Pancreas (tissue), 10 donors: ENCODE data around the gene STXBP2. TPM values are rescaled to one million over a fixed set of nuclear protein-coding genes. Genes with fewer than 3 reads are reported as not detected.

ENCODE experiments used
- ATAC-seq, 4 donors: fragments of 200-7000 bp; cut with Tn5 transposase; one replicate each; pipeline versions ENCODE4 v1.8.0 to v1.9.1; 2020; ENCODE audit warnings: mild to moderate bottlenecking in 4 of 4, moderate library complexity in 4 of 4
- DNase-seq, 6 donors: peaks; one replicate each; pipeline ENCODE4 v3.0.0-alpha.2; 2020
- FAIRE-seq: peaks from 2 replicates; lab custom pipeline; 2012; peaks lifted over from hg19 to GRCh38; lab: Jason Lieb, UNC
- H3K27ac ChIP-seq, 4 donors: fragments of 200-600 bp; sonication (generic); 1 replicate in 3 of 4; 2 replicates in 1 of 4; pipeline versions ENCODE4 v1.5.0 to v1.8.0; 2020
- H3K27me3 ChIP-seq, 4 donors: fragments of 200-600 bp; one replicate each; pipeline ENCODE4 v1.8.0; 2021
- H3K36me3 ChIP-seq, 3 donors: fragments of 200-600 bp; sonication (generic) in 1 of 3; one replicate each; pipeline versions ENCODE4 v1.5.0 to v1.8.0; 2020 to 2021
- H3K4me1 ChIP-seq, 3 donors: fragments of 200-600 bp; one replicate each; pipeline ENCODE4 v1.8.0; 2021
- H3K4me3 ChIP-seq, 4 donors: fragments of 200-600 bp; sonication (generic) in 2 of 4; one replicate each; pipeline versions ENCODE4 v1.5.0 to v1.8.0; 2020 to 2021
- H3K9me3 ChIP-seq, 4 donors: fragments of 200-600 bp; one replicate each; pipeline ENCODE4 v1.8.0; 2021
- WGBS, 2 donors: extraction: QIAGEN DNeasy Blood & Tissue Kit; methylation state at CpG; one replicate each; pipeline ENCODE4 v1.1.7; 2013; 5-methylcytosine and 5-hydroxymethylcytosine counted together
- intact Hi-C, 3 donors: fragments of 100-400 bp; cut with DNase I; formaldehyde crosslinking; loops; one replicate each; pipeline versions ENCODE4 v1.11.1 to v1.14.2; 2022
- polyA plus RNA-seq, 2 donors: library from polyadenylated mRNA; stranded (reverse); fragments of 200-250 nt; gene quantifications; one replicate each; pipeline ENCODE4 v1.2.3, GENCODE V29; 2013
- total RNA-seq, 6 donors: library from RNA; stranded (reverse); fragmentation: NEBNext Ultra II Directional in 4 of 6; extraction: Animal tissue kit (Norgen Biotek cat#: 25700) in 4 of 6; gene quantifications; one replicate each; pipeline versions ENCODE4 v1.2.1 to v1.2.4, GENCODE V29; 2021 to 2023
- TF ChIP-seq, protein P1 (sequence below), 4 donors: fragments of 200-600 bp; sonication (generic) in 3 of 4; IDR thresholded peaks; one replicate each; pipeline versions ENCODE4 v1.5.0 to v1.8.0; 2021; ENCODE audit warnings: antibody characterized with exemption in 4 of 4
- donor health status: healthy with polysubstance abuse.
- donor health status: DM: no; HTN: no; CAD: no; lungs with moderate emphysema.
- donor health status: DM: no; HTN: no; CAD: no.
- donor health status: control.
- donor health status: control.
- donor health status: Bipolar disorder and iron deficiency.
- donor health status: DM: yes; HTN: yes; CAD: no.
- donor health status: DM: no; HTN: no; CAD: no.
- donor health status: DM: no; HTN: no; CAD: no.
- donor health status: DM: yes; HTN: yes; CAD: no.

Gene STXBP2
- total and polyA plus RNA-seq, 8 donors = 45.6 to 216 (median 80.4) TPM

DNA sequence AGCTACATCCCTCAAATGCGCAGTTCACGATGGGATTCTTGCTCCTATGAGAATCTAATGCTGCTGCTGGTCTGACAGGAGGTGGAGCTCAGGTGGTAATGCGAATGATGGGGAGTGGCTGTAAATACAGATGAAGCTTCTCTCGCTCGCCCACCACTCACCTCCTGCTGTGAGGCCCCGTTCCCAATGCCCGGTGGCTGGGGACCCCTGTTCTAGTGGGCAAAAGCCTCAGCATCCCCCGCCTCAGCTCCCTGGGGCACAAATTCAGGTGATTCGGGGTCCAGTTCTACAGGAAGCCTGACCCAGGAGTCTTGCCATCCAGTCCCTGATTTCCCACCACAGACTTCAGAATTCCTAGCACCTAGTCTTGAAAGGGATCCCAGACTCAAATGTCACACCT, 35.6 kb downstream of the STXBP2 start:
- Histone ChIP-seq H3K4me3 (no peak overlapping the region), H3K27me3 (peaks cover 0 to 6% (median 0%) of the 10 kb centered on the region in 4 donors), H3K4me1 (no peaks in the 10 kb centered on the region), H3K27ac (no peak overlapping the region), H3K9me3 (no peaks in the 10 kb centered on the region), H3K36me3 (no peaks in the 10 kb centered on the region)
- intact Hi-C loops = loop anchor here in 1 of 3 donors (10.0 kb wide), 2 partner anchors 132 to 308 kb away; no protein-coding TSS in a partner anchor
- TF ChIP-seq, protein P1, sequence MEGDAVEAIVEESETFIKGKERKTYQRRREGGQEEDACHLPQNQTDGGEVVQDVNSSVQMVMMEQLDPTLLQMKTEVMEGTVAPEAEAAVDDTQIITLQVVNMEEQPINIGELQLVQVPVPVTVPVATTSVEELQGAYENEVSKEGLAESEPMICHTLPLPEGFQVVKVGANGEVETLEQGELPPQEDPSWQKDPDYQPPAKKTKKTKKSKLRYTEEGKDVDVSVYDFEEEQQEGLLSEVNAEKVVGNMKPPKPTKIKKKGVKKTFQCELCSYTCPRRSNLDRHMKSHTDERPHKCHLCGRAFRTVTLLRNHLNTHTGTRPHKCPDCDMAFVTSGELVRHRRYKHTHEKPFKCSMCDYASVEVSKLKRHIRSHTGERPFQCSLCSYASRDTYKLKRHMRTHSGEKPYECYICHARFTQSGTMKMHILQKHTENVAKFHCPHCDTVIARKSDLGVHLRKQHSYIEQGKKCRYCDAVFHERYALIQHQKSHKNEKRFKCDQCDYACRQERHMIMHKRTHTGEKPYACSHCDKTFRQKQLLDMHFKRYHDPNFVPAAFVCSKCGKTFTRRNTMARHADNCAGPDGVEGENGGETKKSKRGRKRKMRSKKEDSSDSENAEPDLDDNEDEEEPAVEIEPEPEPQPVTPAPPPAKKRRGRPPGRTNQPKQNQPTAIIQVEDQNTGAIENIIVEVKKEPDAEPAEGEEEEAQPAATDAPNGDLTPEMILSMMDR (IDR thresholded peaks at IDR 0.05) = no peak
- FAIRE-seq (no peak), ATAC-seq (no peak), DNase-seq (no peak)
- WGBS, 2 donors = 21% methylated on average over 9 of the region's 9 CpGs

DNA sequence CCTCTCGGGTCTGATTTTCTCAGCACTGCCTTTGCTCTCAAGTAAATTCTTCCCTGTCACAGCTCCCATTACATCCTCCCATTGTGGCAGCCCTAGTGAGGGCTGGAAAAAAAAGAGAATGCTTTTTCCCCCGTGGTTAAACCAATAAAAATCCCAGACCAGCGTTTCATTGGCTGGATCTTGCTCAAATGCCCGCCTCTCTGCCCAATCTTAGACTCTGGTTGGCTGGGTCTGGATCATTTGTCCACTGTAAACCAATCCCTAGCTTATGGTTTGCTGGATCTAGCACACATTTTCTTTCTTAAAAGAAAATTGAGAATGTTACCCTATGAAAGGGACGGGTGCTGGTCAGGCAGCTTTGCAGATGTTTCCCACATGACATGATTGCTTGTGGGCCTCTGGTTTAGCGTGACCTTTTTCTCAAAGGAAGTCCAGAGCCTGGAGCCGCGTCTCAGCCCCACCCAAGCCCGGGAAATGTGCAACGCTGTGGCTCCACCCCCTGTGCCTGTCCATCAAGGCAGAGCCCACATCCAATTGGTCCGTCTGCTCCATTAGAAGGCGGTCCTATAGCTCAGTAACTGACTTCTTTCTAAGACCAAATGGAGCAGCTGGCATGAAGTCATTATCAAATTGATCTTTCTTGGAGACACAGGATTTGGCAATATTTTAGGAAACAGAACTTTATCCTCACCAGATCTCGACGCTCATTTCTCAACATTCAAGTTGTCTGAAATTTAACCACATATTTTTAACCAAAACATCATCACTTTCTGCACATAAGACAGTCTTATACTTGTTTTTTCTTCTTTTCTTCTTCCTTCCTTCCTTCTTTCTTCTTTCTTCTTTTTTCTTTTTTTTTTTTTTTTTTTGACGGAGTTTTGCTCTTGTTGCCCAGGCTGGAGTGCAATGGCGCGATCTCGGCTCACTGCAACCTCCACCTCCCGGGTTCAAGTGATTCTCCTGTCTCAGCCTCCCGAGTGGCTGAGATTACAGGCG, 37.4 kb downstream of the STXBP2 start:
- intact Hi-C loops = loop anchor here in 1 of 3 donors (5.0 to 10.0 kb wide), 3 partner anchors 107 to 310 kb away; no protein-coding TSS in a partner anchor
- 50 to 51% methylated on average over 20 to 21 of the region's 21 CpGs for WGBS, 2 donors
- FAIRE-seq = no peak

DNA sequence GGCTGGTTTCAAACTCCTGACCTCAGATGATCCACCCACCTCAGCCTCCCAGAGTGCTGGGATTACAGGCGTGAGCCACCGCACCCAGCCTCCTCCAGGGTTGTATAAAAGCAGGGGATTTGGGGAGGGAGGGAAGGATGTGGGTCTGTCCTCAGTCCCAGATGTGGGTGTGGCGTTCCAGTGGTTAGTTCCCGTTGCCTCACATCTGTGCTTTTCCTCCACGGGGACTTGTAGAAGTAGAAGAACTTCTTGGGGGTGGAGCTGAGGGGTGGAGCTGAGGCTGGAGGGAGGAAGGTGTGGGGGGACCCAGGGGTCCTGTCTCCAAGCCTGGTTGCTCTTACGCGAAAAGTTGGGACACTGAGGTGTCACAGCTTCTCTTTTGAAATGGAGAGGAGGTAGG, 39.5 kb downstream of the STXBP2 start:
- no peak overlapping the region for H3K4me3 ChIP-seq
- no peaks in the 10 kb centered on the region for H3K27me3 ChIP-seq
- FAIRE-seq = no peak
- intact Hi-C loops = loop anchor here in 1 of 3 donors (5.0 to 10.0 kb wide), 3 partner anchors 109 to 312 kb away; no protein-coding TSS in a partner anchor
- no peak overlapping the region for H3K27ac ChIP-seq
- no peak for DNase-seq
- TF ChIP-seq, protein P1 (IDR thresholded peaks at IDR 0.05) = no peak
- no peaks in the 10 kb centered on the region for H3K36me3 ChIP-seq
- no peak for ATAC-seq
- no peaks in the 10 kb centered on the region for H3K9me3 ChIP-seq
- whole genome bisulfite sequencing, 2 donors = 28 to 49% methylated on average over 7 of the region's 7 CpGs
- H3K4me1 ChIP-seq = peaks cover 0 to 3% (median 0%) of the 10 kb centered on the region in 3 donors

More for the DNA sequence above, 37.4 kb downstream of the STXBP2 start:
- Histone ChIP-seq H3K4me1 (no peaks in the 10 kb centered on the region), H3K4me3 (no peak overlapping the region), H3K27me3 (peaks cover 0 to 6% (median 0%) of the 10 kb centered on the region in 4 donors), H3K27ac (no peak overlapping the region), H3K36me3 (no peaks in the 10 kb centered on the region), H3K9me3 (no peaks in the 10 kb centered on the region)
- ATAC-seq (peak; percentile 57 to 89 (median 83)), DNase-seq (peak in 3 of 6 donors; percentile 30 to 46 (median 45))
- TF ChIP-seq, protein P1 (IDR thresholded peaks at IDR 0.05) = no peak

DNA sequence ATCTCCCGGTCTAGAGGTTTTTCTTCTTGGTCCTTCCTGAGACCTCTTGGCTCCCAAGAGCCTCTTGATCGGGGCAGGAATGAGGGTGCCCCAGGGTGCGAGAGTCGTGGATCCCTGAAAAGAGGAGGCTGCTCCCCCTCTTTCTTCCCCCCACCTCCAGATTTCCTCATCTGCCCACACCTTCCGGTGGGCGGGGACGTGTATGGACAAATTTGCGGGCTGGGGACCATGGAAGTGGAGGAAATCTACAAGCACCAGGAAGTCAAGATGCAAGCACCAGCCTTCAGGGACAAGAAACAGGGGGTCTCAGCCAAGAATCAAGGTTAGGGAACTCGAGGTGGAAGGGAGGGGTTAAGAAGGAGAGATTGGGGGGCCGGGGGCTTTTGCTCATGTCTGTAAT, 39.9 kb downstream of the STXBP2 start, which contains the start of gene MCEMP1:
TSS of gene MCEMP1 (plus strand) at position 237 of the 400 bp plus-strand sequence. CDS start at position 268, 31 bp downstream.
- H3K27me3 ChIP-seq = no peaks in the 10 kb centered on the region
- no peaks in the 10 kb centered on the region for H3K9me3 ChIP-seq
- H3K36me3 ChIP-seq = no peaks in the 10 kb centered on the region
- H3K4me3 ChIP-seq = no peak within 1 kb of the TSS
- FAIRE-seq (no peak), DNase-seq (no peak), ATAC-seq (no peak)
- H3K4me1 ChIP-seq = peaks cover 0 to 3% (median 0%) of the 10 kb centered on the region in 3 donors
- intact Hi-C loops = loop anchor here in 1 of 3 donors (5.0 to 10.0 kb wide), 3 partner anchors 110 to 312 kb away; no protein-coding TSS in a partner anchor
- H3K27ac ChIP-seq = no peak within 1 kb of the TSS
- 19 to 35% methylated on average over 10 of the region's 10 CpGs for WGBS, 2 donors
- TF ChIP-seq, protein P1 (IDR thresholded peaks at IDR 0.05) = no peak
